ENCODE data around the gene CTBP2.

CTBP2 gene

DNA sequence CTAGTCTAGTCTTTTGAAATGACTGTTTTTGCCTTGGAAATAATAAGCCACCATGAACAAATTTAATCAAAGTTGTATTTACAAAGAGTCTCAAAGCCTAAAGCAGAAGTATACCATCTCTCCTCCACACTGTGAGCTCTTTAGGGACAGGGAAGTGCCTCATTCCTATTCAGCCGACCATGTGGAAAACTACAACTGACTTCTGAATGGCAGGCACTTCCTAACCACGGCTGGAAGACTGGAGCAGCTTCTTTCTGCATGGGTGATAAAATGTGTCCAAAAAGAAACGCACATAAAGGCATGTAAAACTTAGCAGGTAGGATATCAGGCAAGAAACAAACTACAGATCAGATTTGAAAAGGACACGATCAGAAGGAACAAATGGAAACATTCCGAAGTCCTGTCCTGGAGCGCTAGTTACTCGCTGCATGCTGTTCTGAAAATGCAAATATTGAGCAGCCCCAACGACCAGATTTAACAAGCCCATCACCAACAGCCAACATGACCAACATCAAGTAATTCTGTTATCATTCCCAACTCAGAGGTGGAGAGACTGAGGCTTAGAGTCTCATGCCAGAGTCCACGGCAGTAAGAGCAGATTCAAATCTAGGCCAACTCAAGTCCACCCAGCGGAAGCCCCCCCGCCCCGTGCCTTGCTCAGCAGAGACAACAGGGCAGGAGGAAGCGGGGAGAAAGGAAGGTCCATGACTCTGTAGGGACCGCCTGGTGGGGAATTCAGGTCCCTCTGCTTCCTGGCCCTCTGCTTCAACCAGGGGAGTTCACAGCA, 26.5 kb downstream of the CTBP2 start:
- Histone ChIP-seq H3K79me2 (ENCODE audit: control insufficient read depth, insufficient read depth, low read length) (peaks cover 98% of the 10 kb centered on the region), H4K8ac (ENCODE audit: low read depth, low read length) (no peak overlapping the region), H3K4me2 (ENCODE audit: low read length) (no peak overlapping the region), H3K23ac (ENCODE audit: low read length) (peak overlapping the region; percentile 74), H3K79me1 (ENCODE audit: low read length) (peaks cover 20% of the 10 kb centered on the region), H3K18ac (ENCODE audit: low read length) (no peak overlapping the region), H3K27ac (ENCODE audit: low read depth, low read length) (no peak overlapping the region), H2BK5ac (ENCODE audit: low read length) (no peak overlapping the region), H2BK15ac (replicated peaks; ENCODE audit: low read depth) (no peak overlapping the region), H3K9ac (ENCODE audit: low read length) (no peak overlapping the region), H2BK120ac (ENCODE audit: low read depth, low read length) (no peak overlapping the region), H4K5ac (ENCODE audit: low read length) (no peak overlapping the region), H3K4me3 (ENCODE audit: low read length) (no peak overlapping the region), H3K56ac (ENCODE audit: low read length) (peak overlapping the region; percentile 5), H3K4me1 (ENCODE audit: control insufficient read depth, low read depth, low read length) (peaks cover 14% of the 10 kb centered on the region), H2AK5ac (ENCODE audit: low read length) (no peak overlapping the region), H3K27me3 (ENCODE audit: insufficient read depth, low read length, poor library complexity) (no peaks in the 10 kb centered on the region), H3K4ac (ENCODE audit: low read depth, low read length) (no peak overlapping the region), H3K36me3 (ENCODE audit: control insufficient read depth, insufficient read depth, low read length) (peaks cover 2% of the 10 kb centered on the region)
- no peak for DNase-seq
- no CpG with 5 or more reads among the region's 14 CpGs for WGBS (ENCODE audit: extremely low coverage, insufficient coverage, low lambda C conversion rate)

DNA sequence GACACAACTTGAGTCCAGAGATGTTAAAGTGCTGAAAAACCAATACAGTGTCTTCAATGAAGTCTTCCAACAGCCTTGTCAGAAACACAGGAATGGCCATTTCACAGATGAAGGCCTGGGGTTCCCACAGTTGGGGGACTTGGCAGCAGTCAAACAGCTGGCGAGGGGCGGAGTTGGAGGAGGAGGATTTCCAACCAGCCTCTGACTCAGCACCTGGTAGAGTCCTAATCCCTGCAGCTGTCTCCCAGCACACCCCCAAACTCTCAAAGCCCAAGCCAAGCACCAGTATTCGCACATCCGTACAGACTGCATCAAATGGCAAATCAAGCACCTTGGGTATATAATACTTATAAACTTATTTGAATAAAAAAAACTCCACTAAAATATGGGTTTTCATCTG, 28.0 kb downstream of the CTBP2 start:
- WGBS (ENCODE audit: extremely low coverage, insufficient coverage, low lambda C conversion rate), result no CpG with 5 or more reads among the region's 4 CpGs
- no peak overlapping the region for H4K5ac ChIP-seq (ENCODE audit: low read length)
- no peak overlapping the region for H3K27ac ChIP-seq (ENCODE audit: low read depth, low read length)
- no peak overlapping the region for H3K4me3 ChIP-seq (ENCODE audit: low read length)
- no peak overlapping the region for H3K56ac ChIP-seq (ENCODE audit: low read length)
- peaks cover 27% of the 10 kb centered on the region for H3K79me1 ChIP-seq (ENCODE audit: low read length)
- no peak overlapping the region for H3K4ac ChIP-seq (ENCODE audit: low read depth, low read length)
- H2AK5ac ChIP-seq (ENCODE audit: low read length), result no peak overlapping the region
- H3K4me1 ChIP-seq (ENCODE audit: control insufficient read depth, low read depth, low read length), result peaks cover 9% of the 10 kb centered on the region
- no peak overlapping the region for H2BK5ac ChIP-seq (ENCODE audit: low read length)
- no peak overlapping the region for H2BK15ac ChIP-seq (replicated peaks; ENCODE audit: low read depth)
- no peak overlapping the region for H3K4me2 ChIP-seq (ENCODE audit: low read length)
- H3K36me3 ChIP-seq (ENCODE audit: control insufficient read depth, insufficient read depth, low read length), result peaks cover 5% of the 10 kb centered on the region
- no peak overlapping the region for H3K9ac ChIP-seq (ENCODE audit: low read length)
- no peak overlapping the region for H2BK120ac ChIP-seq (ENCODE audit: low read depth, low read length)
- no peak overlapping the region for H3K23ac ChIP-seq (ENCODE audit: low read length)
- H4K8ac ChIP-seq (ENCODE audit: low read depth, low read length), result no peak overlapping the region
- H3K27me3 ChIP-seq (ENCODE audit: insufficient read depth, low read length, poor library complexity), result no peaks in the 10 kb centered on the region
- H3K79me2 ChIP-seq (ENCODE audit: control insufficient read depth, insufficient read depth, low read length), result peaks cover 97% of the 10 kb centered on the region
- no peak for DNase-seq
- H3K18ac ChIP-seq (ENCODE audit: low read length), result no peak overlapping the region

DNA sequence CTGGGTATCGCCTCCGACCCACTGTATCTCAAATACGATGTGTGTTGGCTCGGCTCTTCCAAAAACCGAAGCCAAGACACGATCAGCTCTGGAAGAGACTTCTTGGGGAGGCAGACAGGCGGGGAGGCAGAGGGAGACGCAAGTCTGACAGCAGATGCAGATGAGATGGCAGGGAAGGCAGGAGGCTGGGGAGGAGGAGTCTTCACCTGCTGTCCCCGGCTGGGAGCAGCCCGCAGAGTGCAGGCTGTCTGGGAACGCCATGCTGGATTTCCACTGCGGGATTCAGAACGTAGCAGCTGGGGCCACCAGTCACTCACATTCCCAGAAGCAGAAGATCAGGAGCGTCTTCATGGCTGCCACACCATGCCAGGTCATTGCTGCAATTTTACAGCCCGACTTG, 29.4 kb downstream of the CTBP2 start:
- Histone ChIP-seq H4K8ac (ENCODE audit: low read depth, low read length) (no peak overlapping the region), H3K27ac (ENCODE audit: low read depth, low read length) (no peak overlapping the region), H3K79me1 (ENCODE audit: low read length) (peaks cover 31% of the 10 kb centered on the region), H3K56ac (ENCODE audit: low read length) (no peak overlapping the region), H3K4ac (ENCODE audit: low read depth, low read length) (no peak overlapping the region), H3K18ac (ENCODE audit: low read length) (no peak overlapping the region), H2BK15ac (replicated peaks; ENCODE audit: low read depth) (no peak overlapping the region), H3K4me1 (ENCODE audit: control insufficient read depth, low read depth, low read length) (peaks cover 9% of the 10 kb centered on the region), H3K4me3 (ENCODE audit: low read length) (no peak overlapping the region), H2AK5ac (ENCODE audit: low read length) (no peak overlapping the region), H2BK5ac (ENCODE audit: low read length) (no peak overlapping the region), H3K36me3 (ENCODE audit: control insufficient read depth, insufficient read depth, low read length) (peaks cover 6% of the 10 kb centered on the region), H3K27me3 (ENCODE audit: insufficient read depth, low read length, poor library complexity) (no peaks in the 10 kb centered on the region), H3K23ac (ENCODE audit: low read length) (no peak overlapping the region), H3K9ac (ENCODE audit: low read length) (no peak overlapping the region), H4K5ac (ENCODE audit: low read length) (no peak overlapping the region), H3K79me2 (ENCODE audit: control insufficient read depth, insufficient read depth, low read length) (peaks cover 97% of the 10 kb centered on the region), H2BK120ac (ENCODE audit: low read depth, low read length) (no peak overlapping the region), H3K4me2 (ENCODE audit: low read length) (no peak overlapping the region)
- WGBS (ENCODE audit: extremely low coverage, insufficient coverage, low lambda C conversion rate), result no CpG with 5 or more reads among the region's 15 CpGs
- no peak for DNase-seq

DNA sequence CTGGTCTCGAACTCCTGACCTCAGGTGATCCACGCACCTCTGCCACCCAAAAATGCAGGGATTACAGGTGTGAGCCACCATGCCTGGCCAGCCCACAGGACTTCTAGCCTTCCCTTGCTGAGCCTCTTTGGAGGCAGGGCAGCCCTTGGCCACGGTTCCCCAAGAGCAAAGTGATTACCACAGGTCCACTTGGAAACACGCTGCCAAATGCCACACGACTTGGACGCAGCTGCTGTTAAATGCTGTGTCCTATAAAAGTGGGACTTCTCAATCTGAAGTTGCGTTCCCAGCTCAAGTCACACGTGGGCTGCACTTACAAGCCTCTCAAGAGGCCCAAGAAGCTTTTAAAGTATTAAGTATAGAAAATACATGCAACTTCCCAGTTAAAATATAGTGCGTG, 30.1 kb downstream of the CTBP2 start:
- Histone ChIP-seq H3K4me2 (ENCODE audit: low read length) (no peak overlapping the region), H3K4ac (ENCODE audit: low read depth, low read length) (no peak overlapping the region), H2AK5ac (ENCODE audit: low read length) (no peak overlapping the region), H3K79me2 (ENCODE audit: control insufficient read depth, insufficient read depth, low read length) (peaks cover 97% of the 10 kb centered on the region), H3K56ac (ENCODE audit: low read length) (no peak overlapping the region), H3K27me3 (ENCODE audit: insufficient read depth, low read length, poor library complexity) (no peaks in the 10 kb centered on the region), H2BK5ac (ENCODE audit: low read length) (no peak overlapping the region), H3K4me3 (ENCODE audit: low read length) (no peak overlapping the region), H4K8ac (ENCODE audit: low read depth, low read length) (no peak overlapping the region), H4K5ac (ENCODE audit: low read length) (no peak overlapping the region), H3K18ac (ENCODE audit: low read length) (no peak overlapping the region), H3K9ac (ENCODE audit: low read length) (no peak overlapping the region), H3K23ac (ENCODE audit: low read length) (no peak overlapping the region), H3K4me1 (ENCODE audit: control insufficient read depth, low read depth, low read length) (peaks cover 7% of the 10 kb centered on the region), H3K36me3 (ENCODE audit: control insufficient read depth, insufficient read depth, low read length) (peaks cover 6% of the 10 kb centered on the region), H2BK120ac (ENCODE audit: low read depth, low read length) (no peak overlapping the region), H2BK15ac (replicated peaks; ENCODE audit: low read depth) (no peak overlapping the region), H3K79me1 (ENCODE audit: low read length) (peaks cover 29% of the 10 kb centered on the region), H3K27ac (ENCODE audit: low read depth, low read length) (no peak overlapping the region)
- DNase-seq, result no peak
- no CpG with 5 or more reads among the region's 9 CpGs for WGBS (ENCODE audit: extremely low coverage, insufficient coverage, low lambda C conversion rate)

DNA sequence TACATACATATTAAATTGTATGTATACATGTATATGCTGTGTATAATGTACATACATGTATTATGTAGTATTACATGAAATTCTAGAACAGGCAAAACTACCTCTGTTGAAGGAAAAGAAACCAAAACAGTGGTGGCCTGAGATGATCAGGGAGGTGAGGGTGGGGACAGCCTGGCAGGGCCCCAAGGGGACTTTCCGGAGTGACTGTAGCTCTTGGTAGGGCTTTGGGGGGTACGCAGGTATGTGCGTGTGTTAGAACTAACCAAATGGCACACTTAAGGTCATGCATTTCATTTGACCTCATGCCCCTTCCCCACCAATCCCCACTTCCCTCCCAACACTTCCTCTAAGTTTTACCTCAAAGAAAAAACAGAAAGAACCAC, 31.3 kb downstream of the CTBP2 start:
- Histone ChIP-seq H4K8ac (ENCODE audit: low read depth, low read length) (no peak overlapping the region), H3K4me2 (ENCODE audit: low read length) (no peak overlapping the region), H3K27ac (ENCODE audit: low read depth, low read length) (no peak overlapping the region), H3K23ac (ENCODE audit: low read length) (no peak overlapping the region), H2AK5ac (ENCODE audit: low read length) (no peak overlapping the region), H2BK15ac (replicated peaks; ENCODE audit: low read depth) (no peak overlapping the region), H4K5ac (ENCODE audit: low read length) (no peak overlapping the region), H3K18ac (ENCODE audit: low read length) (no peak overlapping the region), H2BK120ac (ENCODE audit: low read depth, low read length) (no peak overlapping the region), H3K36me3 (ENCODE audit: control insufficient read depth, insufficient read depth, low read length) (peaks cover 6% of the 10 kb centered on the region), H3K4me1 (ENCODE audit: control insufficient read depth, low read depth, low read length) (peaks cover 6% of the 10 kb centered on the region), H3K79me1 (ENCODE audit: low read length) (peaks cover 28% of the 10 kb centered on the region), H3K56ac (ENCODE audit: low read length) (no peak overlapping the region), H3K27me3 (ENCODE audit: insufficient read depth, low read length, poor library complexity) (no peaks in the 10 kb centered on the region), H3K4me3 (ENCODE audit: low read length) (no peak overlapping the region), H2BK5ac (ENCODE audit: low read length) (no peak overlapping the region), H3K79me2 (ENCODE audit: control insufficient read depth, insufficient read depth, low read length) (peaks cover 95% of the 10 kb centered on the region), H3K9ac (ENCODE audit: low read length) (no peak overlapping the region), H3K4ac (ENCODE audit: low read depth, low read length) (no peak overlapping the region)
- WGBS (ENCODE audit: extremely low coverage, insufficient coverage, low lambda C conversion rate), result no CpG with 5 or more reads among the region's 3 CpGs
- no peak for DNase-seq
